Neural progenitor cell (in vitro differentiated cells): Measurements from ENCODE around the gene SLC16A14. TPM values are rescaled to one million over a fixed set of nuclear protein-coding genes. Genes with fewer than 3 reads are reported as not detected.

Experiments
- DNase-seq: peaks from one replicate; pipeline ENCODE4 v3.0.0-alpha.2; 2016; ENCODE audit warnings: low spot score
- H2AFZ ChIP-seq: fragments of 200-600 bp; sonication (generic); replicated peaks from 2 replicates; pipeline ENCODE4 v1.6.1; 2016; ENCODE audit warnings: antibody characterized with exemption
- H3F3A ChIP-seq: fragments of 200-600 bp; sonication (generic); 2 replicates; pipeline ENCODE4 v1.6.1; 2016; ENCODE audit warnings: antibody characterized with exemption, low read depth
- H3K27ac ChIP-seq: fragments of 200-600 bp; sonication (generic); 2 replicates; pipeline ENCODE4 v1.5.1; 2016; ENCODE audit warnings: mild to moderate bottlenecking
- H3K27me3 ChIP-seq: fragments of 200-600 bp; sonication (generic); 2 replicates; pipeline ENCODE4 v1.6.1; 2016; ENCODE audit warnings: mild to moderate bottlenecking, moderate library complexity
- H3K36me3 ChIP-seq: fragments of 200-600 bp; sonication (generic); 2 replicates; pipeline ENCODE4 v1.5.1; 2016
- H3K4me1 ChIP-seq: fragments of 200-600 bp; sonication (generic); 2 replicates; pipeline ENCODE4 v1.6.1; 2016; ENCODE audit warnings: mixed run types
- H3K4me2 ChIP-seq: fragments of 200-600 bp; sonication (generic); 2 replicates; pipeline ENCODE4 v1.6.1; 2016
- H3K4me3 ChIP-seq: fragments of 200-600 bp; sonication (generic); 2 replicates; pipeline ENCODE4 v1.5.1; 2016
- H3K79me2 ChIP-seq: fragments of 200-600 bp; sonication (generic); 2 replicates; pipeline ENCODE4 v1.6.1; 2016; ENCODE audit warnings: low read depth
- H3K9ac ChIP-seq: fragments of 200-600 bp; sonication (generic); 2 replicates; pipeline ENCODE4 v1.6.1; 2016
- H3K9me3 ChIP-seq: fragments of 200-600 bp; sonication (generic); 2 replicates; pipeline ENCODE4 v1.5.1; 2016; ENCODE audit warnings: low read depth
- H4K20me1 ChIP-seq: fragments of 200-600 bp; sonication (generic); 2 replicates; pipeline ENCODE4 v1.6.1; 2016; ENCODE audit warnings: low read depth
- H3K27ac Mint-ChIP-seq: 3 replicates; pipeline ENCODE4 v1.8.0; 2021; ENCODE audit warnings: mixed read lengths
- H3K27me3 Mint-ChIP-seq: 2 replicates; pipeline ENCODE4 v1.8.0; 2022; ENCODE audit warnings: low read depth, mild to moderate bottlenecking, inconsistent platforms, moderate library complexity, mixed read lengths; ENCODE audit not compliant: insufficient read depth
- H3K36me3 Mint-ChIP-seq: 3 replicates; pipeline ENCODE4 v1.8.0; 2021; ENCODE audit warnings: mixed read lengths
- H3K4me1 Mint-ChIP-seq: 3 replicates; pipeline ENCODE4 v1.8.0; 2021; ENCODE audit warnings: mixed read lengths
- H3K4me3 Mint-ChIP-seq: 3 replicates; pipeline ENCODE4 v1.8.0; 2021; ENCODE audit warnings: mild to moderate bottlenecking, moderate library complexity, mixed read lengths
- H3K9me3 Mint-ChIP-seq: 3 replicates; pipeline ENCODE4 v1.8.0; 2020; ENCODE audit warnings: mixed read lengths
- CTCF ChIP-seq: fragments of 200-600 bp; sonication (generic); IDR thresholded peaks from 2 replicates; pipeline ENCODE4 v1.5.1; 2017; ENCODE audit warnings: antibody characterized with exemption, mild to moderate bottlenecking
- EZH2 ChIP-seq: fragments of 200-600 bp; sonication (generic); IDR thresholded peaks from 2 replicates; pipeline ENCODE4 v1.6.1; 2017; ENCODE audit warnings: antibody characterized with exemption, mild to moderate bottlenecking, moderate library complexity
- EZH2phosphoT487 ChIP-seq: fragments of 200-600 bp; sonication (generic); IDR thresholded peaks from 2 replicates; pipeline ENCODE4 v1.6.1; 2017; ENCODE audit warnings: antibody characterized with exemption
- total RNA-seq: library from RNA; depleted of rRNA; stranded (reverse); fragments of >200 nt; gene quantifications from 2 replicates; pipeline ENCODE4 v1.2.3, GENCODE V29; 2015; ENCODE audit warnings: low replicate concordance

The SLC16A14 gene
- total RNA-seq, 1 donor from 2014 or later: 12.4 TPM

- Mint-ChIP-seq H3K4me1 (no peaks in the 10 kb centered on the region), H3K4me3 (no peak overlapping the region), H3K36me3 (peaks cover 20% of the 10 kb centered on the region), H3K27ac (no peak overlapping the region), H3K27me3 (no peaks in the 10 kb centered on the region), H3K9me3 (no peaks in the 10 kb centered on the region)
- Histone ChIP-seq H2AFZ (no peak overlapping the region), H3K79me2 (no peaks in the 10 kb centered on the region), H3K4me2 (no peak overlapping the region), H3K4me1 (no peaks in the 10 kb centered on the region), H3K9me3 (no peaks in the 10 kb centered on the region), H3K4me3 (no peak overlapping the region), H3K27ac (no peak overlapping the region), H4K20me1 (no peaks in the 10 kb centered on the region), H3K27me3 (no peaks in the 10 kb centered on the region), H3F3A (no peaks in the 10 kb centered on the region), H3K9ac (no peak overlapping the region), H3K36me3 (no peaks in the 10 kb centered on the region)
- no peak for DNase-seq
- TF ChIP-seq CTCF: no peak
- TF ChIP-seq EZH2: no peak
- TF ChIP-seq EZH2phosphoT487: no peak
These were observed 25.3 kb downstream of the SLC16A14 start for GRCh38 chr2:230043461-230043860.

- Mint-ChIP-seq H3K27me3 (no peaks in the 10 kb centered on the region), H3K36me3 (peaks cover 20% of the 10 kb centered on the region), H3K9me3 (no peaks in the 10 kb centered on the region), H3K4me1 (no peaks in the 10 kb centered on the region), H3K4me3 (no peak overlapping the region), H3K27ac (no peak overlapping the region)
- H3K4me2 ChIP-seq: no peak overlapping the region
- H2AFZ ChIP-seq: no peak overlapping the region
- no peaks in the 10 kb centered on the region for H3K27me3 ChIP-seq
- no peaks in the 10 kb centered on the region for H3F3A ChIP-seq
- H3K9me3 ChIP-seq: no peaks in the 10 kb centered on the region
- H3K4me3 ChIP-seq: no peak overlapping the region
- no peak for DNase-seq
- no peaks in the 10 kb centered on the region for H4K20me1 ChIP-seq
- no peaks in the 10 kb centered on the region for H3K36me3 ChIP-seq
- H3K4me1 ChIP-seq: no peaks in the 10 kb centered on the region
- no peak for TF ChIP-seq EZH2phosphoT487
- no peak for TF ChIP-seq EZH2
- no peak for TF ChIP-seq CTCF
- no peak overlapping the region for H3K27ac ChIP-seq
- no peaks in the 10 kb centered on the region for H3K79me2 ChIP-seq
- no peak overlapping the region for H3K9ac ChIP-seq
These were observed 25.7 kb downstream of the SLC16A14 start for GRCh38 chr2:230043025-230043424.

- H3K36me3 Mint-ChIP-seq: peaks cover 22% of the 10 kb centered on the region
- no peak for DNase-seq
- H3K4me2 ChIP-seq: no peak overlapping the region
- H3K27ac ChIP-seq: no peak overlapping the region
- no peak for TF ChIP-seq CTCF
- TF ChIP-seq EZH2phosphoT487: no peak
- TF ChIP-seq EZH2: no peak
- no peak overlapping the region for H3K27ac Mint-ChIP-seq
- no peaks in the 10 kb centered on the region for H3F3A ChIP-seq
- no peak overlapping the region for H2AFZ ChIP-seq
- H3K9me3 ChIP-seq: no peaks in the 10 kb centered on the region
- no peak overlapping the region for H3K4me3 ChIP-seq
- H3K79me2 ChIP-seq: no peaks in the 10 kb centered on the region
- H3K36me3 ChIP-seq: no peaks in the 10 kb centered on the region
- no peaks in the 10 kb centered on the region for H3K27me3 Mint-ChIP-seq
- no peaks in the 10 kb centered on the region for H3K4me1 Mint-ChIP-seq
- H3K9me3 Mint-ChIP-seq: no peaks in the 10 kb centered on the region
- H3K4me3 Mint-ChIP-seq: no peak overlapping the region
- H3K27me3 ChIP-seq: no peaks in the 10 kb centered on the region
- H3K9ac ChIP-seq: no peak overlapping the region
- no peaks in the 10 kb centered on the region for H4K20me1 ChIP-seq
- H3K4me1 ChIP-seq: no peaks in the 10 kb centered on the region
These were observed 26.5 kb downstream of the SLC16A14 start for GRCh38 chr2:230042195-230042594.

- Histone ChIP-seq H3K27me3 (no peaks in the 10 kb centered on the region), H3K4me1 (no peaks in the 10 kb centered on the region), H3K36me3 (no peaks in the 10 kb centered on the region), H3K27ac (no peak overlapping the region), H2AFZ (no peak overlapping the region), H3F3A (no peaks in the 10 kb centered on the region), H3K4me3 (no peak overlapping the region), H3K9me3 (no peaks in the 10 kb centered on the region), H3K4me2 (no peak overlapping the region), H4K20me1 (no peaks in the 10 kb centered on the region), H3K79me2 (no peaks in the 10 kb centered on the region), H3K9ac (no peak overlapping the region)
- H3K4me1 Mint-ChIP-seq: no peaks in the 10 kb centered on the region
- no peak for DNase-seq
- H3K27me3 Mint-ChIP-seq: no peaks in the 10 kb centered on the region
- no peak overlapping the region for H3K27ac Mint-ChIP-seq
- H3K9me3 Mint-ChIP-seq: no peaks in the 10 kb centered on the region
- H3K4me3 Mint-ChIP-seq: no peak overlapping the region
- TF ChIP-seq CTCF (no peak), EZH2phosphoT487 (no peak), EZH2 (no peak)
- no peaks in the 10 kb centered on the region for H3K36me3 Mint-ChIP-seq
These were observed 45.4 kb downstream of the SLC16A14 start for GRCh38 chr2:230023313-230023712.
